ENCODE results near the gene HAPLN2. TPM values are rescaled to one million over a fixed set of nuclear protein-coding genes. Genes with fewer than 3 reads are reported as not detected.

The HAPLN2 gene
- total and polyA plus RNA-seq, 7 donors: 0.10 to 1.2 (median 0.71) TPM; not detected in 4

DNA sequence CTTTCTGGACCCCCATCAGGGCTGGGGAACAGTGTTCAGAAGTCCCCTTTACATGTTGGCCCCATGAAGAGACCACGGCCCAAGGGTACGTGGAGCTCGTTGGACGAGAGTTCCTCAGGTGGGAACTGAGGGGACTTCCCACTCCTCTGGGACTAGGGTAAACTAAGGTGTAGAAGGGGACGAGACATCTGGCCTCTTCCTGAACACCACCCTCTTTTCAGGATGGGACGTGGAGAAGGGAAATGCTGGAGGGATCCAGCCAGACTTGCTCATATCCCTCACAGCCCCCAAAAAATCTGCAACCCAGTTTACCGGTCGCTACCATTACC lies 25.6 kb upstream of the HAPLN2 start:
- Histone ChIP-seq H3K9me3 (no peaks in the 10 kb centered on the region), H3K36me3 (peaks cover 0 to 59% (median 16%) of the 10 kb centered on the region in 4 donors), H3K27ac (no peak overlapping the region), H3K4me1 (peaks cover 0 to 17% (median 10%) of the 10 kb centered on the region in 4 donors), H3K27me3 (no peaks in the 10 kb centered on the region), H3K4me3 (no peak overlapping the region)
- 88 to 89% methylated on average over 8 of the region's 8 CpGs for WGBS, 2 donors
- no peak for DNase-seq
- TF ChIP-seq POLR2A (IDR thresholded peaks at IDR 0.05) (no peak), POLR2AphosphoS5 (IDR thresholded peaks at IDR 0.05) (no peak), EP300 (IDR thresholded peaks at IDR 0.05) (no peak)
- TF ChIP-seq, protein P1, sequence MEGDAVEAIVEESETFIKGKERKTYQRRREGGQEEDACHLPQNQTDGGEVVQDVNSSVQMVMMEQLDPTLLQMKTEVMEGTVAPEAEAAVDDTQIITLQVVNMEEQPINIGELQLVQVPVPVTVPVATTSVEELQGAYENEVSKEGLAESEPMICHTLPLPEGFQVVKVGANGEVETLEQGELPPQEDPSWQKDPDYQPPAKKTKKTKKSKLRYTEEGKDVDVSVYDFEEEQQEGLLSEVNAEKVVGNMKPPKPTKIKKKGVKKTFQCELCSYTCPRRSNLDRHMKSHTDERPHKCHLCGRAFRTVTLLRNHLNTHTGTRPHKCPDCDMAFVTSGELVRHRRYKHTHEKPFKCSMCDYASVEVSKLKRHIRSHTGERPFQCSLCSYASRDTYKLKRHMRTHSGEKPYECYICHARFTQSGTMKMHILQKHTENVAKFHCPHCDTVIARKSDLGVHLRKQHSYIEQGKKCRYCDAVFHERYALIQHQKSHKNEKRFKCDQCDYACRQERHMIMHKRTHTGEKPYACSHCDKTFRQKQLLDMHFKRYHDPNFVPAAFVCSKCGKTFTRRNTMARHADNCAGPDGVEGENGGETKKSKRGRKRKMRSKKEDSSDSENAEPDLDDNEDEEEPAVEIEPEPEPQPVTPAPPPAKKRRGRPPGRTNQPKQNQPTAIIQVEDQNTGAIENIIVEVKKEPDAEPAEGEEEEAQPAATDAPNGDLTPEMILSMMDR (IDR thresholded peaks at IDR 0.05): no peak
- intact Hi-C loops (cut with DNase I): loop anchor here (5.0 kb wide), 1 partner anchor 81 kb away; no protein-coding TSS in a partner anchor

DNA sequence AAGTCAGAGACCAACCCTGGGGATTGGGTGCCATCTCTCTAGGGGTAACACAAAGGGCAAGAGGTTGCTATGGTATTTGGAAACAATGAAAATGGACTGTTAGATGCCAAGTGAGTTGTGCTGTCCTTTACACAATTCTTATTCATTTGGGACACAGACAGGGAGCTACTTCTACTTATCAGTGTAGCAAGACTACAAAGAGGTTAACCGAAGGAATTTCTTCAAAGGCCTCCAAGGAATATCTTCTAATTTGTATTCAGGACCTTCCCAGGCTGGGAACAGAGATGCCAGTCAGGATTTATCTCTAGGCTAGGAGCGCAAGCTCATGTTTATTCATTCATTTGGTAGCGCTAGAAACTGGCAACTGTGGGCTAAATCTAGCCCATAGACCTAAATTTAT lies 25.0 kb upstream of the HAPLN2 start:
- no peak for DNase-seq
- Histone ChIP-seq H3K27me3 (no peaks in the 10 kb centered on the region), H3K9me3 (no peaks in the 10 kb centered on the region), H3K27ac (no peak overlapping the region), H3K4me3 (no peak overlapping the region), H3K4me1 (peaks cover 0 to 17% (median 10%) of the 10 kb centered on the region in 4 donors), H3K36me3 (peaks cover 0 to 61% (median 16%) of the 10 kb centered on the region in 4 donors)
- 92% methylated on average over 3 of the region's 3 CpGs for WGBS, 2 donors
- intact Hi-C loops (cut with DNase I): loop anchor here (5.0 kb wide), 1 partner anchor 82 kb away; no protein-coding TSS in a partner anchor
- TF ChIP-seq, protein P1 (IDR thresholded peaks at IDR 0.05): no peak
- TF ChIP-seq EP300 (IDR thresholded peaks at IDR 0.05) (no peak), POLR2AphosphoS5 (IDR thresholded peaks at IDR 0.05) (no peak), POLR2A (IDR thresholded peaks at IDR 0.05) (no peak)

DNA sequence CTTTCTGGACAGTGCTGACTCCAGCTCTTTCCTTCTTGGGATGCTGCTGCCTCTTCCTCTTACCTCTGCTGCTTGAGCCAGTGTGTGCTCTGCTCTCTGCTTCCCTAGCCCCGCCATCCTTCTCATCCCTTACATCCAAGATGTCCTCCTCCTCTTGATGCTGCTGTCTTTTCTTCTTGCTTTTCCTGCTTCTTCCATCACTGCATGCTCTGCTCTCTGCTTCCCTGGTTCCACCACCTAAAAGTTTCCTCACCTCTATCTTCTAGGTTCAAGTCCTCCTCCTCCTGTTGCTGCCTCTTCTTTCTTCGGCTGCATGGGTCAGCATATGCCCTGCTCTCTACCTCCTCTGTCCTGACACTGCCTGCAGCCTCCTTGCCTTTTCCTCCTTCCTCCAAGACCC lies 24.2 kb upstream of the HAPLN2 start:
- peaks cover 0 to 61% (median 16%) of the 10 kb centered on the region in 4 donors for H3K36me3 ChIP-seq
- no peaks in the 10 kb centered on the region for H3K27me3 ChIP-seq
- no peak for DNase-seq
- peaks cover 0 to 18% (median 11%) of the 10 kb centered on the region in 4 donors for H3K4me1 ChIP-seq
- no peak overlapping the region for H3K27ac ChIP-seq
- no peak for TF ChIP-seq POLR2AphosphoS5 (IDR thresholded peaks at IDR 0.05)
- no peak for TF ChIP-seq POLR2A (IDR thresholded peaks at IDR 0.05)
- no peak for TF ChIP-seq EP300 (IDR thresholded peaks at IDR 0.05)
- TF ChIP-seq, protein P1 (IDR thresholded peaks at IDR 0.05): no peak
- 88 to 93% methylated on average over 2 of the region's 2 CpGs for WGBS, 2 donors
- intact Hi-C loops (cut with DNase I): no loop called here
- no peak overlapping the region for H3K4me3 ChIP-seq
- H3K9me3 ChIP-seq: no peaks in the 10 kb centered on the region

DNA sequence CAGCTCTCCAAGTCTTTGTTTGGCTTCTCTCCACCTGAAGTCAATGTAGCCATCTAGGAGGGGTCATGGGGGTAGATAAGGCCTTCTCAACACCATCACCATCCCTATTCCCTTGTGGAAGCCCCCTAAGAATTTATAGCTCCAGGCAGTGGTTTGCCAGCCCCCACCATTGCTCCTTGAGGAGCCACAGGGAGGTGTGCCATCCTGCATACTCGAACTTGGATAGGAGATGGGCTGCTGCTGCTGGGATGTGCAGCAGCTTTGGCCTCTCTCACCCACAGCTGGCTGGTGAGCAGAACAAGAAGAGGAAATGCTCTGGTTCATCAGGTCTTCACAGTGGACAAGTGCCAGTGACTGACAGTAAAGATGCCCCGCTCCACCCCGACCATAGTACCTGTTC lies 22.8 kb upstream of the HAPLN2 start:
- Histone ChIP-seq H3K27ac (no peak overlapping the region), H3K9me3 (no peaks in the 10 kb centered on the region), H3K4me1 (peaks cover 0 to 22% (median 17%) of the 10 kb centered on the region in 4 donors), H3K36me3 (peaks cover 0 to 61% (median 16%) of the 10 kb centered on the region in 4 donors), H3K4me3 (no peak overlapping the region), H3K27me3 (no peaks in the 10 kb centered on the region)
- no peak for DNase-seq
- intact Hi-C loops (cut with DNase I): no loop called here
- 83 to 87% methylated on average over 3 of the region's 3 CpGs for WGBS, 2 donors
- no peak for TF ChIP-seq EP300 (IDR thresholded peaks at IDR 0.05)
- TF ChIP-seq, protein P1 (IDR thresholded peaks at IDR 0.05): no peak
- no peak for TF ChIP-seq POLR2A (IDR thresholded peaks at IDR 0.05)
- no peak for TF ChIP-seq POLR2AphosphoS5 (IDR thresholded peaks at IDR 0.05)

DNA sequence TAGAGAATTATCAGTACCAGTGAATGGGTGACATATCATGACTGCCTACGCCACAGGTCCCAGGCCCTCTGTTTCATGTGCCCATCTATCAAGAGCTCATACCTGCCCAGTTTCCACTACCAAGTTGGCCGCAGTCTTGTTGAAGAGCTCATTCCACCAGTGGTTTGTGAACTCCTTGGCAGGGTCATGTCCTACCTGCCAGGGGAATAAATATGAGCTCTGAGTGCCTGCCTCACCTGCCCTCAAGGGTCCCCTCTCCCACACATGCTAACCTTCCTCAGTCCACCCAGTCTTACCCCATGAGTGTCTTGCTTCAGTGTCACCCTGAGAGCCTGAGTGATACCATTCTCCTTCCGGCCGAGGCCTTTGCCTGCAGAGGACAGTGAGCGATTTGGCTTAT lies 21.1 kb upstream of the HAPLN2 start:
- WGBS, 2 donors: 97 to 98% methylated on average over 5 of the region's 5 CpGs

More for the DNA sequence above, 21.1 kb upstream of the HAPLN2 start:
- Histone ChIP-seq H3K36me3 (peaks cover 0 to 57% (median 16%) of the 10 kb centered on the region in 4 donors), H3K4me1 (peaks cover 0 to 20% (median 18%) of the 10 kb centered on the region in 4 donors), H3K27me3 (no peaks in the 10 kb centered on the region), H3K9me3 (no peaks in the 10 kb centered on the region), H3K4me3 (no peak overlapping the region), H3K27ac (no peak overlapping the region)
- DNase-seq: peak; percentile 15
- intact Hi-C loops (cut with DNase I): no loop called here
- TF ChIP-seq POLR2AphosphoS5 (IDR thresholded peaks at IDR 0.05): no peak
- TF ChIP-seq POLR2A (IDR thresholded peaks at IDR 0.05): no peak
- TF ChIP-seq, protein P1 (IDR thresholded peaks at IDR 0.05): no peak
- TF ChIP-seq EP300 (IDR thresholded peaks at IDR 0.05): no peak

All from sigmoid colon (tissue), 7 donors.